Esophagus squamous epithelium (tissue), 4 donors: Measurements from ENCODE around the gene CEACAM21.
A peak's percentile ranks its signal among the peaks of the same experiment; 100 is the strongest.

Experiments used
- POLR2A ChIP-seq, 4 donors: fragments of 450-650 bp; IDR thresholded peaks; one replicate each; pipeline ENCODE4 v1.6.1; 2017; ENCODE audit warnings: antibody characterized with exemption in 4 of 4, mild to moderate bottlenecking in 4 of 4, moderate library complexity in 3 of 4
- TF ChIP-seq, protein P1 (sequence below), 6 experiments: fragments of 450-650 bp in 4 of 6; fragments of 200-600 bp in 2 of 6; sonication (generic) in 2 of 6; IDR thresholded peaks; one replicate each; pipeline ENCODE4 v1.5.1; 2016 to 2019; ENCODE audit warnings: antibody characterized with exemption in 6 of 6, mild to moderate bottlenecking in 4 of 6, moderate library complexity in 4 of 6

DNA sequence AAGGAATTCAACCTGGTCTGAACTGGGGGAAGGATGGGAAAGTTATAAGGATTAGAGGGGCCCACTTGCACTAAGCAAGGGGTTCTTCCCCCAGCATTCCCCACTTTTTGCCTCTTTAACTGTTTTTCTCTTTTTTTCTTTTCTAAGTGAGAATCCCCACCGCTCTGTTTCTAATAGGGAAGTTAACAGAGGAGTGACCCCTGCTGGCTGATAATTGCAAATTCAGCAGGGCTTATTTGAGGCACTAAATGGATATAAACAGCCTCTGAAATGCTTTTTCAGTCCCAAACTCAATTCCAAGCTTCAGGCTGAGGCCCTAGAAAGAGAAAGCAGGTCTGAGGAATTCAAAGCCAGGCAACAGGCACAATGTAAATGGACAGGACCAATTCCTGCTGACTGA is 38.2 kb upstream of the CEACAM21 start:
- TF ChIP-seq, protein P1, sequence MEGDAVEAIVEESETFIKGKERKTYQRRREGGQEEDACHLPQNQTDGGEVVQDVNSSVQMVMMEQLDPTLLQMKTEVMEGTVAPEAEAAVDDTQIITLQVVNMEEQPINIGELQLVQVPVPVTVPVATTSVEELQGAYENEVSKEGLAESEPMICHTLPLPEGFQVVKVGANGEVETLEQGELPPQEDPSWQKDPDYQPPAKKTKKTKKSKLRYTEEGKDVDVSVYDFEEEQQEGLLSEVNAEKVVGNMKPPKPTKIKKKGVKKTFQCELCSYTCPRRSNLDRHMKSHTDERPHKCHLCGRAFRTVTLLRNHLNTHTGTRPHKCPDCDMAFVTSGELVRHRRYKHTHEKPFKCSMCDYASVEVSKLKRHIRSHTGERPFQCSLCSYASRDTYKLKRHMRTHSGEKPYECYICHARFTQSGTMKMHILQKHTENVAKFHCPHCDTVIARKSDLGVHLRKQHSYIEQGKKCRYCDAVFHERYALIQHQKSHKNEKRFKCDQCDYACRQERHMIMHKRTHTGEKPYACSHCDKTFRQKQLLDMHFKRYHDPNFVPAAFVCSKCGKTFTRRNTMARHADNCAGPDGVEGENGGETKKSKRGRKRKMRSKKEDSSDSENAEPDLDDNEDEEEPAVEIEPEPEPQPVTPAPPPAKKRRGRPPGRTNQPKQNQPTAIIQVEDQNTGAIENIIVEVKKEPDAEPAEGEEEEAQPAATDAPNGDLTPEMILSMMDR (IDR thresholded peaks at IDR 0.05), result peak; percentile 20 to 65 (median 32)
- no peak for TF ChIP-seq POLR2A (IDR thresholded peaks at IDR 0.05)
